Transverse colon (tissue), 4 donors: ENCODE data around the gene IFIT3.
"Not testable (repeated sequence)": the region's sequence is repeated elsewhere in the genome, so short reads cannot be mapped to it uniquely, and the experiment has no call there.

Source experiments
- CTCF ChIP-seq, 5 experiments: fragments of 200-600 bp in 3 of 5; fragments of 450-650 bp in 2 of 5; sonication (generic) in 3 of 5; IDR thresholded peaks; 1 replicate in 2 of 5; 2 replicates in 3 of 5; pipeline ENCODE4 v1.5.1; 2016 to 2017; ENCODE audit warnings: antibody characterized with exemption in 5 of 5, inconsistent platforms in 3 of 5, mild to moderate bottlenecking in 2 of 5, moderate library complexity in 1 of 5
- EP300 ChIP-seq: sonication (generic); formaldehyde crosslinking; IDR thresholded peaks from one replicate; pipeline ENCODE4 v1.6.1; 2017; ENCODE audit warnings: antibody characterized with exemption, low read depth
- POLR2A ChIP-seq: fragments of 450-650 bp; IDR thresholded peaks from one replicate; pipeline ENCODE4 v1.6.1; 2016; ENCODE audit warnings: antibody characterized with exemption, mild to moderate bottlenecking, moderate library complexity
- POLR2AphosphoS5 ChIP-seq, 3 donors: sonication (generic); formaldehyde crosslinking; IDR thresholded peaks; one replicate each; pipeline ENCODE4 v1.6.1; 2016; ENCODE audit warnings: antibody characterized with exemption in 3 of 3

GRCh38 chr10:89350631-89351315 is 23.0 kb downstream of the IFIT3 start:
- TF ChIP-seq CTCF (IDR thresholded peaks at IDR 0.05); POLR2A; POLR2AphosphoS5 (IDR thresholded peaks at IDR 0.05); EP300: not testable (repeated sequence)
